ENCODE data around the gene NES.

NES gene

GRCh38 chr1:156660752-156661112 is 16.5 kb downstream of the NES start:
- no peak for DNase-seq

DNA sequence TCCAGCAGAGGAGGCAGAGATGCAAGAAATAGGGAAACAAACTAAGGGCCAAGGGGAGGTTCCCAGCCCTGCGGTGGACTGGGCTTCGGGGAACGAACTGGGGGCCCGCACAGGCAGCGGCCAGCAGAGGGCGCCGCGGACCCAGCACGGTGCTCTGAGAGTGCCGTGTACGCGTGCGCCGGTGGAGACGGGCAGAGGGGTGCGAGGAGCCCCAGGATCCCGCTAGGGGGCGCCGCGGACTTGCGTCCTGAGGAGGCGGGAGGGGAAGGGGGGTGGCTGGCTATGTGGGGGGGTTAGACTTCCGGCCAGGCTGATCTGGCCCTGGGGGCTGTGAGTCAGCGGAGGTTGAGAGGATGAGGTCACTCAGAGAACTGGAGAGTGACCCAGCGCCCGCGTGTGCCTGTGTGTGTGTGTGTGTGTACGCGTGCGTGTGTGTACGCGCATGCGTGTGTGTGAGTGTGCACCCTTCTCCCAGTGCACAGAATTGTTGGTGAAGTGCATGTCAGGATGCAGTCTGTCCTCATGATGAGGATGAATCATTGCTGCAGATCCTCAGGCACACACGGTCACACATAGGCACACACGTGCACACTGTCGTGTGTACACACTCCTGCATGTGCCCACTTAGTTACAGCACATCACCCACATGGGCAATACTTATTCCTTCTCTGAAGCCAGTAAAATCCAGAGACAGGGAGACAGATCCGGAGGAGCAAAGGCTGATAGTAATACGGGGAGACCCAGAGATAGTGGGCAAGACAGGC is 17.0 kb downstream of the NES start:
- DNase-seq: peak; percentile 92

GRCh38 chr1:156659661-156659987 is 17.6 kb downstream of the NES start:
- DNase-seq: no peak

- no peak for DNase-seq
Measured at GRCh38 chr1:156658945-156659574, 18.1 kb downstream of the NES start.

GRCh38 chr1:156658496-156658895 is 18.7 kb downstream of the NES start:
- DNase-seq: no peak

DNA sequence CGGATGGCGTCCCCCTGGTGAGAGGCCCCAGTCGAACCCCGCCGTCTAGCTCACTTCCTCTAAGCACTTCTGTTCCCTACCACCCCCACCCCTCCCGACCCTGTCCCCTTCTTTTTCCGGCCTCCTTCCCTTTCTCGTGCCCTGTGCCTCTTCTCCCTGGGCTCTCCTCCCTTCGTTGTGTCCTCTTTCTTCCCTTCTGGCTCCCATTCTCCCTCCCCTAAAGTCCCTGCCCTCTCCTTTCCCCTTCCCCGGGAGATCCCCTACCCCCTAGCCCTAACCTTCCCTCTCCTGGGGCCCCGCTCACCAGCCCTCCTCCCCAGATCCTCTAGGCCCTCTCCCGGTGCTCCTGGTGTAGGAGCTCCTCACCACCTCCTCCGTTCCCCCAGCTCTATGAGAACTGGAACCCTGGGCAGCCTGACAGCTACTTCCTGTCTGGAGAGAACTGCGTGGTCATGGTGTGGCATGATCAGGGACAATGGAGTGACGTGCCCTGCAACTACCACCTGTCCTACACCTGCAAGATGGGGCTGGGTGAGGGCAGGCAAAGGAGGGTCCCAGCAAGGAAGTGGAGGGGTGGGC is 19.4 kb downstream of the NES start:
- DNase-seq: no peak

GRCh38 chr1:156656806-156657740 is 20.1 kb downstream of the NES start:
- peak; percentile 78 for DNase-seq

DNA sequence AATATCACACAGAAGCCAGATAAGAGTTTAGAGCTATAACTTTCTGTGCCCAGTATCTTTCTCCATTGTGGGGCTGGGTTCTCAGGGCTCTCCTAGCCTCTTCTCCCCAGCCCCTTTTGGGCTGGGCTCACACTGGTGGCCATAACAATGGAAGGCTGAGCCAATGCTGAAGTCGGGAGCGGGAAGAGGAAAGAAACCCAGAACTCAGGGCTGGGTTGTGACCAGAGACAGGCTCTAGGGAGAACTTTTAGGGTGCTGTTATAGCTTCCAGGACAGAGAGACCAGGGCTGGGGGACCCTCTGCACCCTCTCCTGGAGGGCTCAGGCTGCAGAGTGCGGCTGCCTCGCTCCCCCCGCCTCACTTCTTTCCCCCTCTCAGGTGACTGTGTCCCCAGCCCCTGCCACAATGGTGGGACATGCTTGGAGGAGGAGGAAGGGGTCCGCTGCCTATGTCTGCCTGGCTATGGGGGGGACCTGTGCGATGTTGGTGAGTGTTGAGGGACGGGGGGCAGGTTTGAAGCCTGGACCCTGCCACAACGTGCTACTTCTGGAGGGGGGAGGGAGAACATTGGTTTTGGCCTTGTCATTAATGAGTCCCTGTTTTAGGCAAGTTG is 21.2 kb downstream of the NES start:
- no peak for DNase-seq

GRCh38 chr1:156655151-156655903 is 21.9 kb downstream of the NES start:
- DNase-seq: no peak

DNA sequence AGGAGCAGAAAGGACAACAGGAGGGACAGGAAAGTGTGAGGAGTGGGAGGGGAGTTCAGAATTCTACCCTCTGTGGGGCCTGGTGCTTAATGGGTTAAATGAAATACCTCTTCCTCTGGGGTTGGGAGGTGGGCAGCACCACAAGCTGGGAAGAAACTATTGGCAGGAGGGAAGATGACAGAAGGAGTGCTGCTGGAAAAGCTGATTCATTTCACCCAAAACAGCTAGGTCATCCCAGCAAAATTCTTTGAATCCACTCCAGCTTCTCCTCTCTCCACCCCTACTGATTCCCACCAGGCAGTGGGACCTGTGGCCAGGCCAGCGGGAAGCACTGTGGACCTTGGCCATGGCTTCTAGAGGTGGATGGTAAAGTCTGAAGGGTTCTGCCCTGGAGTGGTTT is 22.5 kb downstream of the NES start:
- DNase-seq: no peak

GRCh38 chr1:156652992-156653355 is 24.2 kb downstream of the NES start:
- DNase-seq: no peak

- DNase-seq: peak; percentile 23
Measured at GRCh38 chr1:156652131-156652991, 24.8 kb downstream of the NES start.

GRCh38 chr1:156648951-156649350 is 28.3 kb downstream of the NES start:
- DNase-seq: no peak

DNA sequence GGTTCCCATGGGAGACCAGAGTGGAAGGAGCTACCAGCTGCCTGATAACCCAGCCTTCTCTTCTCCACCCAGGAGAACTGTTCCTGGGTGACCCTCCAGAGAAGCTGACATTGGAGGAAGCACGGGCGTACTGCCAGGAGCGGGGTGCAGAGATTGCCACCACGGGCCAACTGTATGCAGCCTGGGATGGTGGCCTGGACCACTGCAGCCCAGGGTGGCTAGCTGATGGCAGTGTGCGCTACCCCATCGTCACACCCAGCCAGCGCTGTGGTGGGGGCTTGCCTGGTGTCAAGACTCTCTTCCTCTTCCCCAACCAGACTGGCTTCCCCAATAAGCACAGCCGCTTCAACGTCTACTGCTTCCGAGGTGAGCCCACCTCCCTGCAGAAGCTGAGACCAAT is 28.7 kb downstream of the NES start:
- DNase-seq: no peak

DNA sequence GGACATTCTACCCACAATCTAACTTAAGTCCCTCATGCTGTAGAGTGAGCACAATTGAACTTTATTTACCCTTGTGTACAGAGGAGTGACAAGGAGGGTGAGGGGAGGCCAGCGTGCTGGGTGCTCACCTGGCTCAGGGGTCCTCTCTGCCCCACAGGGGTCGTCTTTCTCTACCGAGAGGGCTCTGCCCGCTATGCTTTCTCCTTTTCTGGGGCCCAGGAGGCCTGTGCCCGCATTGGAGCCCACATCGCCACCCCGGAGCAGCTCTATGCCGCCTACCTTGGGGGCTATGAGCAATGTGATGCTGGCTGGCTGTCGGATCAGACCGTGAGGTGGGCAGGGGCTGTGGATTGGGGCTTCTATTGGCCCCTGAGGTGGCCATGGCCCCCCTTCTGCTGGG is 29.9 kb downstream of the NES start:
- DNase-seq: no peak

GRCh38 chr1:156646738-156647211 is 30.4 kb downstream of the NES start:
- no peak for DNase-seq

DNA sequence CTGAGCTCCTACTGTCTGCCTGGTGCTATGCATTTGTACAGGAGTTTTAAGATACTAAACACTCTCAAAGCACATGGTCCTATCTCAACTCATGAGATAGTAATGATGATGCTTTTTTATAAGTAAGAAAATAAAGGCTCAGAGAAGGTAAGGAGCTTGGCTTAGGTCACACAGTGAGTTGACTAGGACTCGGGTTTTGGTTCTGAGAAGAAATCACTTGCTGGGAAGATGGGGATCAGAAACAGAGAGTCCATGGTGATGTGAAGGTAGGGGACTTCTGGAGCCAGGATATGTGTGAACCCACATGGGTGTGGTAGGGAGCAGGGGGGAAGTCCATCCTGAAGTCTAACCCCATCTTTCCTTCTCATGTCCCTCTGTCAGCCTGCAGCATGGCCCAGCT is 31.5 kb downstream of the NES start:
- DNase-seq: no peak

DNA sequence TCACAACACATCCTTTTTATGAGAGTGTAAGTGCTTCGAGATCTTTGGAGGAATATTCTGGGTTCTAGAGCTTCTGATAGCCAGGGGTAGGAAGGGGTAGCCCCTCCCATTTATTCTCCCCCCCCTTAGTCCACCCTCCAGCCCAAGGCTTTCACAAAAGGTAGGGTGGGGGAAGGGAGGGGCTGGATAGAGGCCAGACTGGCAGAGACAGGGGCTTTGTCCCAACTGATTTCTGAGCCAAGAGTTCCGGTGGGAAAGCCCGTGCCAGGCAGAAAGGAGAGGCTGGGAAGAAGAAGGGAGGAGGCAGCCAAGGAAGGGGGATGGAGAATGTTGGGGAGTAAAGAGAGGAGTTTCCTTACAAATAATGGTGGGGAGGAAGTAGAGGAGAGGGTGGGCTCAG is 32.2 kb downstream of the NES start:
- DNase-seq: no peak

DNA sequence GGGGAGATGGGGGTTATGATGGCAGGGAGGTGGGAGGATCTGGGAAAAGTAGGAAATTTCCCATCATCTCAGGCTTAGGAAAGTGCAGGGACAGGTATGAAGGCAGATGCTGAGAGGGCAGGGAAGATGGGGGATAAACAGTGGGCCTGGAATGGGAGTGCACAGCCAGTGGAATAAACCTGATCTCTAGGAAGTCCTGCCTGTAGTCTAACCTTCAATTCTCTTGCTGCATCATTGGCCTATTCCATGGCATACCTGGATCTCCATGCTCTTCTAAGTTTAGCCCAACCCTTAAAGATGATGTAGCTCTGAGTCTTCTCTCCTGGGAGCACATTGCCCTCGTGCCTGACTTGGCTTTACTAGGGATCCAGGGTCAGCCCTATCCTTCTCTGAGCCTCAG is 32.6 kb downstream of the NES start:
- no peak for DNase-seq

DNA sequence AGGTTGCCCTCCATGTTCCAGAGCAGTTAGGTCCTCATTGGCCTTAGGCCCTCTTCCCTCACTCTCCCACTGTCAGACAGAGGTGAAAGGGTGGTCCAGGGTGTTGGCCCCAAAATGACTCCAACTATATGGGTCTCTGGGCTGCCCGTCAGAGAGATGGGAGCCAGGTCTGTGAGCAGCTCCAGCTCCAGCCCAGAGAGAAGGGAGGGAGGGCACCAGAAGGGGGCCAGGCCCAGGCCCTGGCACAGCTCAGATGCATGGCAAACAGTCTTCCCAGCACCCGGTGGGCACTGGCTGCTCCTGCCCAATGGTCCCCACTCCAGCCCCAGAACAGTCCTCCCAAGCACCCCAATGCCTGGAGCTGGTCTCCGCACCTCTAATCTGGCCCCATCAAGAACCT is 33.1 kb downstream of the NES start:
- no peak for DNase-seq

DNA sequence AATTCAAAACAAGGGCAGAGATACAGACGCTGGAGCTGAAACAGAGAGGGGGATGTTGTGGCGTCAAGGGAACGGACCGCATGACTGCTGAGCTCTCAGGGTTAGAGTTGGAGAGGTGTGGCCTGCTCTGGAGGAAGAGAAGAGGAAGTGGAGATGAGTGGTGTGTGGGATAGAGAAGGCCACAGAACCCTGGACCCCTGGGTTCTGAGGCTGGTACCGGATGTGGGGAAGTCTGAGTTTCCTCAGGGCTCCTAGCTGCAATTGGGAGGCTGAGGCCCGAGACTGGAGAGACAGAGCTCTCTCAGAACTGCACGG is 33.5 kb downstream of the NES start:
- peak; percentile 9 for DNase-seq
